Duodenal mucosa (tissue), 2 donors: ENCODE measurements around the gene PCSK5.

Experiments used
- H3K27ac ChIP-seq: one replicate; pipeline ENCODE4 v1.7.0; 2013; ENCODE audit warnings: low read depth, low read length
- H3K27me3 ChIP-seq, 2 donors: one replicate each; pipeline ENCODE4 v1.7.0; 2013; ENCODE audit warnings: low read length in 2 of 2, control low read depth in 1 of 2; ENCODE audit not compliant: insufficient read depth in 2 of 2, control insufficient read depth in 1 of 2
- H3K36me3 ChIP-seq, 2 donors: one replicate each; pipeline ENCODE4 v1.7.0; 2013; ENCODE audit warnings: low read length in 2 of 2, control low read depth in 1 of 2; ENCODE audit not compliant: insufficient read depth in 2 of 2, control insufficient read depth in 1 of 2
- H3K4me1 ChIP-seq, 2 donors: one replicate each; pipeline ENCODE4 v1.7.0; 2013; ENCODE audit warnings: low read length in 2 of 2, control low read depth in 1 of 2; ENCODE audit not compliant: insufficient read depth in 2 of 2, control insufficient read depth in 1 of 2
- H3K4me3 ChIP-seq, 2 donors: one replicate each; pipeline ENCODE4 v1.7.0; 2013; ENCODE audit warnings: low read length in 2 of 2, low read depth in 1 of 2
- H3K9ac ChIP-seq, 2 donors: one replicate each; pipeline ENCODE4 v1.7.0; 2013; ENCODE audit warnings: low read length in 2 of 2, low read depth in 1 of 2
- H3K9me3 ChIP-seq, 2 donors: one replicate each; pipeline ENCODE4 v1.7.0; 2013; ENCODE audit warnings: low read length in 2 of 2, control low read depth in 1 of 2; ENCODE audit not compliant: control insufficient read depth in 1 of 2

PCSK5 gene

DNA sequence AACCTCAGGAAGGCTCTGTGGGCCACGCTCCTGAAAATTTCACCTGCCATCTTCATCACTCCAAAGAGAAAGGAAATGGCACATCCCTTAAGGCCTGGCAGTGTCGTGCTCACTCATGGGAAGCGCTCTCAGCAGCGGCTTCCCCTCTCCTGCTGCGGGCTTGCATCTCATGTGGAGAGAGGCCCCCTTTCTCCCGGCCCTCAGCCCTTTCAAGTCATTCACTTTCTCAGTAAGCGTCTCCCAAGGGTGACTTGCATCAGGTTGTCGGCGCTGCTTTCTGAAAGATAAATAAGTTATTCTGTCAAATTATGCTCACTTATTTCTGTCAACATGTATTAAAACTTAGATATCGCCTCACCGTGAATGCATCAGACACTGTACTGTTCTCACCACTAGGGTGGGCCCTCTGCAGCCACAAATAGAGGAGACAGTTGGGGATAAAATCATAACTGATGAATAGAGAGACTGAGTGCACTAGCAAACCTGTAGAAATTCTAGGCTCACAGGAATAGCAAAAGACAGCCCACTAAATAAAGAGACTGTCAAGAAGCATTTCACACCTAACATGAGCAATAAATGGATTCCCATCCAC, 329.2 kb downstream of the PCSK5 start:
- Histone ChIP-seq H3K9ac (no peak overlapping the region), H3K4me3 (no peak overlapping the region), H3K36me3 (peaks cover 7 to 26% of the 10 kb centered on the region in 2 donors), H3K27ac (no peak overlapping the region), H3K27me3 (no peaks in the 10 kb centered on the region), H3K9me3 (no peaks in the 10 kb centered on the region), H3K4me1 (no peaks in the 10 kb centered on the region)

DNA sequence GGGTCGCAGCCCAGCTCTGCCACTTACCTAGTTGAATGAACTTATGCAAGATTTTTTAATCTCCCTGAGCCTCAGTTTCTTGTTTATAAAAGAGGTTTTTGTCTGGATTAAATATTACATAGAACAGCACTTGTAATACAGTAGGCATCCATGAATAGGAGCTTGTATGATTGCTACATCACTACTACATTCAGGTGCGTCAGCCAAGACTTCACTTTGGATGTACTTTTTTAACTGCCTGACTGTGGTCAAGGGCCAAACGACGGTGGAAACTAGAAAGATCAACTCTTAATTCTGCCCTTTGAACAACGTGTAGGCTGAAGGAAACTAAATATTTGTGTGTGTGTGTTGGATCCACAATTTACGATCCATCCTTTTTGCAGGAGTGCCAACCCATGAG, 330.9 kb downstream of the PCSK5 start:
- Histone ChIP-seq H3K9me3 (no peaks in the 10 kb centered on the region), H3K4me3 (no peak overlapping the region), H3K9ac (no peak overlapping the region), H3K27me3 (no peaks in the 10 kb centered on the region), H3K27ac (no peak overlapping the region), H3K36me3 (peaks cover 7 to 31% of the 10 kb centered on the region in 2 donors), H3K4me1 (no peaks in the 10 kb centered on the region)

DNA sequence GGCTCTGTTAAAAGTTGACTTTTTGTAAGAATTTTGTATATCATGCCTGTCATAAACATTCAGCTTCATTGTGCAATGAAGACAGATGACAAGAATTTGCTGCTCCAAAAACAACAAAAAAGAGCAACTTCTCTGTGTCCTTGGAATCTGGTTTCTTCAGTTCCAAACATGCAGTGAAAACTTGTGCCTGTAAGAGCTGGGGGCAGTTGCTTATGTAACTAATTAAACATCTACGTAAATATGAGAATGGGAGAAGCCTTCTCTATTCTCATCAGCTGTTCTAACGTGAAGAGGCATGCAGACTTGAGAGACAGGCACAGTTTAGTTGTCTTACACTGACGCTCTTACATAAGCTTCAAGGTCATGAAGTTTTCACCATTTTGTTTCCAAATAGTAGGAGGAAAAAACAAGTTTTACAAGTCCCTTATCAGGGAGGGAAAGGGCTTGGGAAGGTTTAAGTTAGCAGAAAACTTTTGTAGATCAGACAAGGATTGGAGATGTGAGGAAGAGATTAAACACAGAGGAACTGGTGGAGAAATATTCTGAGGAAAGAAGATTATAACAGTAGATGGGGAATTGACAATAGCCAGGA, 333.4 kb downstream of the PCSK5 start:
- Histone ChIP-seq H3K9me3 (no peaks in the 10 kb centered on the region), H3K27ac (no peak overlapping the region), H3K4me1 (no peaks in the 10 kb centered on the region), H3K4me3 (no peak overlapping the region), H3K36me3 (peaks cover 13 to 21% of the 10 kb centered on the region in 2 donors), H3K27me3 (no peaks in the 10 kb centered on the region), H3K9ac (no peak overlapping the region)

DNA sequence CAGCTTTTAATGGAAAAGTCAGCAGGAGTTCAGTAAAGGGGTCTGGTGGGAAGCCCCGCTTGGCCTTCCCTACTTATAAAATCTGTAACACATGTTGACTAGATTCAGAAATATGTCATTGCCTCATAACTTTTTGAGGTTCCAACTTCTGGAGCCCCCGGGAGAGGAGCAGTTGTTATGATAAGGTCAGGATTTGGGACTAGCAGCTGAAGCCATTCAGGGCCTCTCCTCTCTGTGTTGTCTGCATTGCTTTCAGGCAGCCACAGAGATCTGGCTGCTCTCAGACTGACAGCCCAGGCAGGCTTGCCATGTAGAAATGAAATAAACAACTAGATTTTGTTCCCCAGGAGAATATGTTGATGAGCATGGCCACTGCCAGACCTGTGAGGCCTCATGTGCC, 336.7 kb downstream of the PCSK5 start:
- no peaks in the 10 kb centered on the region for H3K9me3 ChIP-seq
- no peak overlapping the region for H3K9ac ChIP-seq
- H3K4me3 ChIP-seq, result no peak overlapping the region
- H3K36me3 ChIP-seq, result peaks cover 8 to 19% of the 10 kb centered on the region in 2 donors
- no peak overlapping the region for H3K27ac ChIP-seq
- no peaks in the 10 kb centered on the region for H3K4me1 ChIP-seq
- no peaks in the 10 kb centered on the region for H3K27me3 ChIP-seq

DNA sequence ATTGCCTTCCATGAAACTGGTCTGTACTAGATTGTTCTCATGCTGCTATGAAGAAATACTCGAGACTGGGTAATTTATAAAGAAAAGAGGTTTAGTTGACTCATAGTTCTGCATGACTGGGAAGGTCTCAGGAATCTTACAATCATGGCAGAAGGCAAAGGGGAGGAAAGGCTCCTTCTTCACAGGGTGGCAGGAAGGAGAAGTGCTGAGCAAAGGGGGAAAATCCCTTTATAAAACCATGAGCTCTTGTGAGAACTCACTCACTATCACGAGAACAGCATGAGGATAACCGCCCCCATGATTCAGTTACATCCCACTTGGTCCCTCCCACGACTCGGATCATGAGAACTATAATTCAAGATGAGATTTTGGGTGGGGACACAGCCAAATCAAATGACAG, 340.5 kb downstream of the PCSK5 start:
- H3K9ac ChIP-seq, result no peak overlapping the region
- H3K36me3 ChIP-seq, result peaks cover 13 to 38% of the 10 kb centered on the region in 2 donors
- no peaks in the 10 kb centered on the region for H3K27me3 ChIP-seq
- no peaks in the 10 kb centered on the region for H3K9me3 ChIP-seq
- no peak overlapping the region for H3K27ac ChIP-seq
- no peak overlapping the region for H3K4me3 ChIP-seq
- H3K4me1 ChIP-seq, result no peaks in the 10 kb centered on the region

DNA sequence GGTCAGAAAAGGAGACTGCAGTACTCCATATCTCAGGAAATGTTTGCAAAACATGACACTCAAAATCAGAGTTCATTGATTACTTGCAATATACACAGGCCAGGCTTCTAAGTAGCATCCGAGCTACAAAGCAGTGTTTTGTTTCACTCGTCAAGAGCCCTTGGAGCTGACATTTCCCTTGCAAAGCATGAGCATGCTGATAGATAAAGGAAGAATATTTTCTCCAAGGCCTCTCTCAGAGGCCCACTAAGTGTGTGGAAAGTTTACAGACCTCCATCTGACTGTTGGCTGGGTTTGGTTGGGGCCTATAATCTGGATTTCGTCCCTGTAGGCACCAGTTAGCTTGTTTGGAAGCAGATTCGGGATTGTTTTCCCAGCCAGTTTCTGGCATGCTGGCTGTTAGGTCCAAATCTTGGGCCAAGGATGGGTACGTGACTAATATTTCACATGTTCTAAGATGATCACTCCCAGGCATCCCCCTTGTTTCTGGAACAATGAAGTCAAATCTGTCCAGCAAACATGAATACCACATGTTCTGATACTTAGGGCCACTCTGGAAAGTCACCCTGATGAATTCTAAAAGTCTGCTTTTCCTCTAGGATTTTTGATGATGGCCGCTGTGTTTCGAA, 342.5 kb downstream of the PCSK5 start:
- Histone ChIP-seq H3K36me3 (peaks cover 9 to 40% of the 10 kb centered on the region in 2 donors), H3K27ac (no peak overlapping the region), H3K27me3 (no peaks in the 10 kb centered on the region), H3K9me3 (no peaks in the 10 kb centered on the region), H3K4me1 (no peaks in the 10 kb centered on the region), H3K4me3 (no peak overlapping the region), H3K9ac (no peak overlapping the region)

DNA sequence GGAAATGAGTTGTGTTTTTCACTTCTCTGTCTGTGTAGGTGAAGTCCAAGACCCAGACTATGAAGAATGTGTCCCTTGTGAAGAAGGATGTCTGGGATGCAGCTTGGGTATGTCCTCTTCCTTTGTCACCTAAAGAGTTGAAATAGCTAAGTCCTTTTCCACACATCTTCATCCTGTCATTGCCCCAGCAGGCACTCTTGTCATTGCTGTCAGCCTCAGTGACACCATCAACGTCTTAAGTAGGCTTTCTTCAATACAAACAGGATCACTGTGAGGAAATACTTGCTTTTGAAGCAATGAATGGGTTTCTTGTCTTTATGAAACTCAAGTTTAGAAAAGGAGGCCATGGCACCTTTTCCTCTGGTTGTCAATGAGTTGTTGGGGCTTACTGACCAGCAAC, 350.1 kb downstream of the PCSK5 start:
- no peak overlapping the region for H3K9ac ChIP-seq
- no peaks in the 10 kb centered on the region for H3K4me1 ChIP-seq
- H3K4me3 ChIP-seq, result no peak overlapping the region
- no peaks in the 10 kb centered on the region for H3K27me3 ChIP-seq
- peaks cover 8 to 40% of the 10 kb centered on the region in 2 donors for H3K36me3 ChIP-seq
- no peak overlapping the region for H3K27ac ChIP-seq
- H3K9me3 ChIP-seq, result no peaks in the 10 kb centered on the region

DNA sequence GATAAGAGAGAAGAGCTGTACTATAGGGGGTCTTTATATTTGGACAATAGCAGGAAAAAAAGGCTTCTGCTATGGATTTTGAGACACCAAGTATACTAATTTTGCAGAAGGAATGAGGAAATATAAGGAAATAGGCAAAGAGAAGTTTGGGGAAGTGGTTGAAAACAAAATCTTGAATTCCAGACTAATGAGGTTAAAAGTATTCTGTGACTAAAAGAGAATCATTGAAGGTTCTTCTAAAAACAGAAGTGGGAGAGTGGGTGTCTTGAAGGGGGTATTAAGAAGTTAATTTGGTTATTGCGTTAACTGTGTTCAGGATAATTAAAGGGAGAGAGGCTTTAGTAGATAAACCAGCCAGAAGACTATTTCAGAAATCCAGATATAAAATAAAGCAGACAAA, 355.0 kb downstream of the PCSK5 start:
- Histone ChIP-seq H3K9ac (no peak overlapping the region), H3K36me3 (peaks cover 6 to 28% of the 10 kb centered on the region in 2 donors), H3K9me3 (no peaks in the 10 kb centered on the region), H3K27me3 (no peaks in the 10 kb centered on the region), H3K4me3 (no peak overlapping the region), H3K27ac (no peak overlapping the region), H3K4me1 (no peaks in the 10 kb centered on the region)

DNA sequence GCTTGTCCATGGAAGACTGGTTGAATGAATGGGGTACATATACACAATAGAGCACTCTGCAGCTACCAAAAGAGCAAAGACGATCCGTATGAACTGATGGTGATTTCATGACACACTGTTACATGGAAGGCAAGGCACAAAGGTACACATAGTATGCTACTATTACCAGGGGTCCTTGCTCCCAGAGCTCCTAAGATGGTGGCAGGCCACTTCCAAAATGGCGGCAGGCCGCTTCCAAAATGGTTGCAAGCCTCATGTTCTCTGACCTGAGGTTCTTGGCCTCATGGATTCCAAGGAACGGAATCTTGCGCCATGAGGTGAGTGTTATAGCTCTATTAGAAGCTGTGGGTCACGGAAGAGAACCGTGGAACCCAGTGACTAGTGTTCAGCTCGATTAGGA, 356.2 kb downstream of the PCSK5 start:
- Histone ChIP-seq H3K4me3 (no peak overlapping the region), H3K9me3 (no peaks in the 10 kb centered on the region), H3K9ac (no peak overlapping the region), H3K27ac (no peak overlapping the region), H3K27me3 (no peaks in the 10 kb centered on the region), H3K4me1 (no peaks in the 10 kb centered on the region), H3K36me3 (peaks cover under 1 to 20% of the 10 kb centered on the region in 2 donors)

DNA sequence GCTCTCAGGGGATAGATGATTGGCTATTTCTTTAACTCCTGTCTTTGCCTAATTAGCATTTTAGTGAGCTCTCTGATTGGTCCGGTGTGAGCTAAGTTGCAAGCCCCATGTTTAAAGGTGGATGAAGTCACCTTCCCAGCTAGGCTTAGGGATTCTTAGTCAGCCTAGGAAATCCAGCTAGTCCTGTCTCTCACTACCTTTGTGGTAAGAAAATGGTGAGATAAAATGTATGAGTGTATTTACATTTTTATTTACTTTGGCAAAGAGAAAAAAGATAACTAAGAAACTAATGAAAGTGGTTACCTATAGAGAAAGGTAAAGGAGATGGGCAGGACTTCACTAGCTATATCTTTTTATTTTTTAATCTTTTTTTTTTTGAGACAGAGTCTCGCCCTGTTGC, 357.0 kb downstream of the PCSK5 start:
- Histone ChIP-seq H3K9ac (no peak overlapping the region), H3K27ac (no peak overlapping the region), H3K36me3 (peaks cover 0 to 19% of the 10 kb centered on the region in 2 donors), H3K4me1 (no peaks in the 10 kb centered on the region), H3K4me3 (no peak overlapping the region), H3K27me3 (no peaks in the 10 kb centered on the region), H3K9me3 (no peaks in the 10 kb centered on the region)
